GM21526 (cell line): ENCODE results near the gene GPC6.

ENCODE experiments used
- ATAC-seq: cut with Tn5 transposase; IDR thresholded peaks from one replicate; pipeline ENCODE4 v1.9.1; 2021; ENCODE audit warnings: moderate library complexity; ENCODE audit not compliant: unreplicated experiment, low FRiP score

Gene GPC6

DNA sequence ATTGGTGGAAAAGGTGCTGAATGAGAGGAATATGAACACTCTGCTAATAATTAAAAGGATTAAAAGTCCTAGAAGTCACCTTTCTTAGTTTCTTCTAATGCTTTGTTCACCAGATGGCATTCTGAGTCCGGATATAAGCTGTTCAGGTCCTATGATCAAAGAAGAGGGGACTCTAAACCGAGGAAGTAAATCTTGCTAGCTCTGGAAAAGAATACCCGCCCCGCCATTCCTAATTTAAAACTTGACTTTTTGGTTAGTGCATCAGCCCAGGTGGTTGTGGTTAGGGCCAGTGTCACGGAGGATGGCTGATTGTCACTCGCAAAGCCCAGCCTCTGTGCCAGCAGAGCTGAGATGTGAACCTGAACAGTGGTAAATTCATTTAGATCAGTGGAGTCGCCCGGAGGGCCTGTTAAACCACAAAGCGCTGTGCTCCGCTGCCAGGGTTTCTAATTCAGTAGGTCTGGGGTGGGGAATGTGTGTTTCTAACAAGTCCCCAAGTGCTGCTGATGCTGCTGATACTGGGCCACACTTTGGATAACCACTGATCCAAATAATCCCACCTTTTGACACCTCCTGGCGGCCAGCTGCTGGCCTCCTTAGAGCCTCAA is 827.5 kb downstream of the GPC6 start:
- ATAC-seq: no peak

DNA sequence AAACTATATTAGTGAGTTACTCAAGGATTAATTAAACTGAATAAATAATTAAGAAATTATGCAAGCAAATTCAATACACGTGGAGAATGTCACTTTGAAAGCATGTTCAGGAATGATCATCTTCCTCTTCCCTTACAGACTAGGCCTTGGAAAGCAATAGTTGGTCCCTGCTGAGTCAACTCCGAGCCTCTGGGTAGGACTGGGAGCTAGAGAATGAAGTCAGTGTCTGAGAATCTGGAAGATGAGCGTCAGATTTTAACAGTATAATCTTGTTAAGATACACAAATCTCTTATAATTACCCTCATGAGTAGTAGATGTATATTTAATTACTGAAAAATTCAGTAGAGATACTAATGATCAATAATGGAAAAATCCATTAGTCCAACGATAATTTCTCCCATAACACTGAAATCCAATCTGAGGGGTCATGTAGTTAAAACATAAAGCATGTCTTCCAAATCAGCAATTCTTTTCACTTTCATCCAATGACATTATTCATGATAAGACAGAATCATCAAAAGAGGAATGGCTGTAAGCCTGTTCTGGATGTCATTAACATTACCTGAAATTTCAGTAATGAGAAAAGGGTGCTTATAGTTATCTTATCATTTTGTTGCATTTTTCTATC is 829.9 kb downstream of the GPC6 start:
- no peak for ATAC-seq

DNA sequence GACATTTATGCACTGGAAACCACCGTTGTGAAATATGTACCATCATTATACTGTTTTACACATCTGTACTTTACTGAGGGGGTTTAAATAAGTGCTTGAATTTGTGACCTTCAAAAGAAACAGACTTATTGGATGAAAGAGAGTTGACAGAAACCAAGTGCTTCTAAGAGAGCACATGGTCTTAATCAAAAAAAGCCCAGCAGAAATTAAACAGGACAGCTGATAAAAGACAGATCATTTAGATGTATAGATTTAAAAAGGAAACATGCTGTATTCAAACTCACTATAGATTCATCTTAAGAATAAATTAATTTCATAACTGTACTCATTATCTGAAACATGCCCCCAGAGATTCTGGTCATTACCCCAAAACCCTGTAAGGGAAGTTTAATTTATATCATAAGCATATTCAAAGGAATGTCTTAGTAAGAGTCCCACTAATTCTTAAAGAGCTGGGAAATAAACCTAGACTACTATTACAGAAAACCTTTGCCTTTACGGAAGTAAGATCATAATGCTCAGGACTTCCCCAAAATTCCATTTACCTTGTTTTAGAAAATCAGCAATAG is 831.1 kb downstream of the GPC6 start:
- ATAC-seq: no peak

DNA sequence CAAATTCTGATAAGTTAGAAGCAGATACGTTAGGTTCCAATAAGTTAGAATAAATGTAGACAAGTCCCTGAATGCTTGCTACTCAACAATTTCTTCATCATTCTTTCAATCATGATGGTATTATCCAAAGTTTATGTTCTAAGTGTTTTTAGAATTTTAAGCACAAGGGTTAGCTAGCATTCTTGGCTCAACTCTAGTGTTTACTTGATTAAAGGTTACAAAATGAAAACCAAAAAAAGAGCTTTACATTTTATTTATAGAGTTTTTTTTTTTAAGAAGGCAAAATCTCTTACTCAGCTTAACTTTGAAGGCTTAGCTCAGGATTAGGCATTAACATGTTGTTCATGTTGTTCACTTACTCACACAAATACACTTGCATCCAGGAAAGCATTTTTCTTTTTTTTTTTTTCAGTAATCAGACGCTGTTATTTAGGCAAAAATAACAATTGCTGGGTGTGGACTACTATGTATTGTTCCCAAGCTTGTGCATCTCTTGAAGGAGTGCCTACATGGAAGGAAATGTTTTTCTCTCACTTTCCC is 832.3 kb downstream of the GPC6 start:
- no peak for ATAC-seq

DNA sequence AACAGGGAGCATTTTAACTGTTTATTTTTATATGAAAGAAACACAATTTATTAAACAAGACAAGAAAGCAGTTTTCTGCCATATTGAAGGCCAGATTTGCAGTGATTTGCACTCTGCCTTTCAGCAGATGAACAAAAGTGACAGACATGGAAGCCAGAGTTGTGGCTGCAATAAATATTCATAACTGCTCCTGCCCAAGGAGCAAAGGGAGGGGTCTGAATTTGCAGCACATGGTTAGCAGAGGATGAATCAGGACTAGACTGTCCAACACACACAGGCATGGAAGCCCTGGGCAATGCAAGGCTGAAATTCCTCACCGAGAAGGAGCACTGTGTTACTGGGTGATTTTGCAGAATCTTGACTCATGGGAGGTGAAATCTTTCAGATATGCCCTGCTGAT is 834.7 kb downstream of the GPC6 start:
- ATAC-seq: no peak

DNA sequence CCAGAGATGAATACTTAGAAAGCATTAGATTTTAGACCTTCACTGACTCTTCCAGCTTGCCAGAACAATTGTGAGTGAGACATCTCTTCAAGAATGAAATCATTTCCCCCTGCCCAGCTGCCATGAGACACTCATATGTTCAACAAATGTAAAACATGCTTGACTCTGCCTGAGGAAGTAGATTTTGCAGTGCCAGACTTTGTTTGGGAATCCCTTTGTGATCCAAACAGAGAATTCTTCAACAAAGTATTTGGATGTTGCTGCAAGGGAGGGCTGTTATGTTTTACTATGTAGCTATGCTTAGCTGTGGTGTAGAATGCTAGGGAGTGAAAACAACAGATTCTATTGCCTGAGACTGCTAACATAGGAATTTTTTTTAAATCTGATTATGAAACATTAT is 836.5 kb downstream of the GPC6 start:
- ATAC-seq: no peak

DNA sequence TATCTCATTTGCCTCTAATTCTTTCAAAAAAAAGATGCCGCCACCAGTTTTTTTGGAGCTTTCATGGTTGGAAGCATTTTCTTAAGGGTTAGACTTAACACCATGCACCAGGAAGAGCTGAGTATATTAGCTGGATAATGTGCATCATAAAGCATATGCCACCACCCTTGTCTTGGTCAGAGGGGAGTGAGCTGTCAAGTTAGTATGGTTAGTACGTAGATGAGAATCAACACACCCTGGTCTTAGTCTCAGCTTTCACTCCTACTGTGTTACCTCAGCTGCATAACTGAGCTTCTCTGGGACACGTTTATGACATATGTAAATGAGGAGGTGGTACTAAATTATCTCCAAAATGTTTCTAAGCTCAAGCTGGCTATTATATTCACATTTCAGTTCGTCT is 837.2 kb downstream of the GPC6 start:
- no peak for ATAC-seq

DNA sequence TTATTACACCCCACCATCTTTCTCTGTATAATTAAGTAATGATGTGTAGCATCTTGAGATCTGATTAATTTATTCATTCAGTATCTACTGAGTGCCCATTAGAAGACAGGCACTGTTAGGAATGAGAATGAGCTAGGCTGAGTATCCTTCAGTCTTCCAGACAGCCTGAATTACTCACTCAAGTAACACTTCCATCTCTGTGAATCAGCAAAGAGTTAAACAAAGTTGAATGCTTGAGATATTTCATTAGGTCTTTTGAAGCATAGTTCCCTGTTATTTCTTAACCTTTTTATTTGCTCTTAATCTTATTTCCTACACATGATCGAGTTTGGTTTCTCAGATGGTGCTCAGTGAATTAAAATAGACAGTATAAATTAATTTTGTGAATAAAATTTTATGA is 839.1 kb downstream of the GPC6 start:
- ATAC-seq: no peak

DNA sequence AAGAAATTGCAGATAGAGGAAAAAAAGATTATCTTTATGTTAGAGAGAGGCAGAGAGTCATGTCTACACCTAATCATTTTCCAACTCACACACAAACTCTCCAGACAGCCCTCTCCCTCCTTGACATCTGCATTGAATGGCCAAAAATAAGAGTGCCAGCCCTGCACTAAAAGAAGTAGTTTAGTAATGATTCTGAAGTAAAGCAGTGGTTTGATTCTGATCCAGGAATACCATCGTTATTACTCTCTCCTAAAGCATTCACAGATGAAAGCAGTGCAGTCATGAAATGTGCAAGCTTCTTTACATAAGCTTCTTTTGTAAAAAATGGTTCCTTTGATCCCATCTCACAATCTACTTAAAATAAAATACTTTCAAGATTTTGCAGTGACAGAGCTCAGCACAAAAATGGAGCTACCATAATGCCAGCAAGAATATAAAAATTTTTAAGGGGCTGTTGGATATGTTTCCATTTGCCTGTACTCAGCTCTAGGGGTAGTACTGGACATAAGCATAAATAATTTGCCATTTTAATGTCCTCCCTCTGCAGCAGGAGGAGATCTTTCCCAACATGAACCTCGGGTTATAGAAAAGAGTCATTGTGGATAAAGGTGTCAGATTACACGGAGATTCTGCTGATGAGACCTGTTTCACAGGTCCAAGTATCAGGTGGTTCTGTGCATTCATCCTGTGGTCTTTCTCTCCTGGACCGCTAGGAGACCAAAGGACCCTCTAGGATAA is 846.6 kb downstream of the GPC6 start:
- no peak for ATAC-seq

DNA sequence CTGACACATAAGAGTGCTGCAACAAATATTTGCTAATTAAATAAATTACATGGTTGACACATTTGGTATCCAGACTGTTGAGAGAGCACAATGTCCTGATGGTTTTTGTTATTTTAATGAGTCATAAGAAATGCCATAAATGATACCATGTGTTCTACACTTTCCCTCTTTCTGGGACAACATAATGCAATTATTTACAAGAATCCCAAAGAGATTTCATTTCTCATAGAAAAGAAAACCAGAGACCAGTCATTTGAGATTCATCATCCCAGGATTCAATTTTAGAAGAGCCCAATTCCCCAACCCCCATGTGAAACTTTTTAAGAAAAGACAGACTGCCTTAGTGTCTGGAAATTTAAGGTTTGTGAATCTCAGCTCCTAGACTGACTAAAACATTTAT is 853.3 kb downstream of the GPC6 start:
- no peak for ATAC-seq

DNA sequence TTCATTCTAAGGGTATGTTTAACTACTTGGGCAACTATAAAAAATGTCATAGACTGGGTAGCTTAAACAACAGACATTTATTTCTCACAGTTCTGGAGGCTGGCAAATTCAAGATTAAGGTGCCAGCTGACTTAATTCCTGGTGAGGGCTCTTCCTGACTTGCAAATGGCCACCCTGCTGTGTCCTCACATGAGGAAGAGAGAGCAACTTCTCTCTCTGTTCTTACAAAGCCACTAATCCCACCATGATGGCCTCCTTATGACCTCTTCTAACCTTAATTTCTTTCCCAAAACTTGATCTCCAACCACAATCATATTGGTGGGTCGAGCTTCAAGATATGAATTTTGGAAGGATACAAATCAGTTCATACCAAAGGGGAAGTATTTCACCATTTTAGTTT is 853.9 kb downstream of the GPC6 start:
- ATAC-seq: no peak

DNA sequence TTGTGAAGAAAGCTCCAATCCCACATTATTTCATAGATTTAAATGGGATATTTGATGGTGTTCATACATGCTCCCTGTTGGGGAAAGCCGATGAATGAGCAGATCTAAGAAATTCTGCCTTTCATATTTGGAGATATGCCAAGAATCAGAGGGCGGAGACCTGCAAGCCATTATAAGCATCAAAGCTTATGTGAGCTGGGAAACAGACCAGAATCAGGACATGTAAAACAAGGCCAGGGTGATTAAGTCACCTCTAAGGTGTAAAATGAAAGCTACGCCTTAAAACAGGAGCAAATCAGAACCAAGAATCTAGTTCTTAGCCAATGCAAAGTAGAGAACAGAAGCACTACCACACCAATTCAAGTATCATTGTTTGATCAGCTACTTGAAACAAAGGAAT is 860.5 kb downstream of the GPC6 start:
- ATAC-seq: no peak

DNA sequence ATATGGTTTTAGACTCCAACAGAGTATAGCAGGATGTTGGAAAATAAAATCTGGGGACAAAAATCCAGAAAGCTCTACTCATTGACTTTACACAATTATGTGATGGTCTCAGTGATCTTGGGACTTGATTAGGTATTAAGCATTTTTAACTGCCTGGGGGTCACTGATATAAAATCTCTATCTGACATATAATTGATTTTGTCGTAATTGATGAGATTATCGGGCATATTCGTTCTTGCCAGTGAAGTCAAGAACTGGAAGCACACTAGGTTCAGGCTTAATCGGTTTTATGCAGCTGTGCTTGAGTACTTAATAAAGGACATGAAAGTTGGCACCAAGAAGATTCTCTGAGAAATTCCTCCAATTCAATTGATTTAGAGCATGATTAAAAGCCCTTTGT is 862.1 kb downstream of the GPC6 start:
- ATAC-seq: no peak

DNA sequence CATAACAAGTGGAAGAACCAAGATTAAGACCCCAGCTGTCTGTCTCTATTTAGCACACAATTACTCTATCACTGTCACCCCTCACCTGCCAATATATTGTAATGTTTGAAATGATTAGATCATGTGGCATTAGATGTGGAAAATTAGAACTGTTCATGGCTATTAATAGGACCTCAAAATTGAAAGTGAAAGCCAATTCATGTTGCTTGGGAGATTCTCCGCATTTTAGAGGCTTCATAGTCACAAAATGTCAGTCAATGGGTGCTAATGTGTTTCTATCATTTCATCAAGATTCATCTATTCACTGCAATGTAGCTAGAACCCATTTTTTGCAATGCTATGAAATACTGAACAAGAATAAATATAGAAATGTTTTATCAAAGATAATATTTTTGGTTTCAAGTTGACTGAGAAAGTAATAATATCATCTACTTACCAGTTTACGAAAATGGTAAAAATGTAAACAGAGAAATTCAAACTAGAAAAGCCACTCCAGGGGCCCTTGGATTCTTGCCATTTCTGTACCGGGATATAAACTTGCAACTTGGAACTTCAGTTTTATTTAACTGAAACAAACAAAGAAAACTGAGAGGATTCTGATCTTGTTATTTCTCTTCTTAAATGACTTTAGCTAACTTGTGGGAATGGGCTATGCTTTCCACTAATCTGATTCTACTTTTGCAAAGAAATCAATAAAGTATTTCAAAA is 864.3 kb downstream of the GPC6 start:
- no peak for ATAC-seq

DNA sequence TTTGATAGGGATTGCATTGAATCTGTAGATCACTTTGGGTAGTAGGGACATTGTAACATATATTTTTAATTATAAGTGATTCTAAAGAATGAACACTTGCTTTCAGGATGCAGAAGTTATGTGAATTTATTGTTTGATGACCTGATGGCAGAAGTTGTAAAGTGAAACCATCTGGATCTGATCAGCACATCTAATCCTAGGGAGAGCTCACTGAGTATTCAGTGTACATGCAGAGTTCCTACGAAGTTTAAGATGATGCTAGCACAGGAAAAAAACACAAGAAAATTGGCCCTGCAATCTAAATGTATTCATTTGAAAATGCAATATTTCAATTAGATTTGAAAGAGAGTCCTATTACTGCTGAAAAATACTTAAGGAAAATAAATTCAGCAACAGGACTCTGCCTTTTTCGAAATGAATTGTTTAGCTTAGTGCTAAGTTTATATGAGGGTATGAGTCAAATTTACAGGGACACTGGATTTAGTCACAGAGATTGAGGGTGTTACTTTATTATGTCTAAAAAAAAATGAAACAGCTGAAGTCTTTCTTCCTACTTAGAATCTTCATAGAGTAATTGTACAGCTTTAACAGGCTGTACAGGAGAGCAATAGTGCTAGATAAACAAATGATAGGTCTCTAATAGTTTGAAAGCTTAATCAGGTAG is 867.2 kb downstream of the GPC6 start:
- ATAC-seq: no peak

DNA sequence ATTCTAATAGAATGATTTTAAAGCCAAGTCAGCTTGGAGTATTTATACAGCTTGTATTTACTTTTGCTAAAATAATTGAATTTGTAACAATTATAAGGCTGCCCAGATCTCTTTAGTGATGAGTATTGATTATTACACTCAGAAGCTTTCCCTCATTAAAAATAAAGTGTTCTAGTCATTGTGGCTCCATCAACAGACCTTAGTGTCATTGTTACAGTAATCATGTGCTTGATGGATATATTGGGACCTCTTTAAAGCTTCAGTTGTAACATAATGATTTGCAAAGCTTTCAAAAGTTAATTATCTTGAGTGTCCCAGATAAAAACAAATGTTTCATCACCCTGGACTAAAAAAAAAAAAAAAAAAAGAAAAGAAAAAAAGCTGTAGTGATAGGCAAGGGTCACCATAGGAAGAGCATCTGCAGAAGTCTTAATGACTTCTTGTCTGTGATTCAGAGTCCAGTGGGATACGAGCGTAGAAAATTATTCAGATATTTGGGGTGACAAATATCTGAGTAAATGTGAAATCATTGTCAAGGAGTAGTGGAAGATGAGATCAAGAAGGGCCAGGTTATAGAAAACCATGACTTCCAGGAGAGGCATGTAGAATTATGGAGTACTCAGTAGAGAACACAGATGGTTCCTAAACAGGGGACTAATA is 883.2 kb downstream of the GPC6 start:
- no peak for ATAC-seq

DNA sequence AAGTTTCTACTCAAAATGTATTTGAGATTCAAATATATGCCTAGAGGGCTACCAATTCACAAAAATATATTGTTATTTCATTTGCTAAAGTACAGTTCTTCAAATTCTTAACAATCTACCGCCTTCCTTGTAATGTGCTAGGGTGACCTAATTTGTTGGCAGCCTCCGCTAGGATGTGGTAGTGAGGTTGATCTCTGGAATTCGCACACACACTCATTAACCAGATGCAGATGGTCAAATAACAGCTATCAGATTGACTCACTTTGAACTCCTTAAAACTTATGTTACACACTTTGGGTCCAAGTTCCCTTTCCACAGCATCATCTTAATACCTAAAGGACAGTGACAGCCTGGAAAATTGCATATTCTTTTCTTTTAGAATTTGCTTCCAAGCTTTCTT is 885.6 kb downstream of the GPC6 start:
- ATAC-seq: no peak

DNA sequence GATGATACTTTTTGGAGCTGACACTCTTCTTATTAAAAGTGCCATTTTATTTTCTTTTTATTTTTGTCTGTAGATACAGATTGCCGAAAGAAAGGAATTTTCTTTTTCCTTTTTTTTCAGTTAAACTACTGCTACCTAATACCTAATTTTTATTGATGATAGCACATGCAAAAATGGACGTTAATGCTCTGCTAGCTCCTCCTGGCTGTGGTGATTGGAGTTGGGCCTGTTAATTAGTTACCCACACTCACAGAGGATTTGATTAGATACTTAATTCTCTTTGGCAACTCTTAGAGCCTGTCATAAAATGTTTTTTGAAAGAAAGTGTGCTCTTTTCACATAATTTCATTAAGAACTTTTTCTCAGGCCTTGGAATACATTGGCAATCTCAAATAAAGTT is 886.1 kb downstream of the GPC6 start:
- ATAC-seq: no peak

DNA sequence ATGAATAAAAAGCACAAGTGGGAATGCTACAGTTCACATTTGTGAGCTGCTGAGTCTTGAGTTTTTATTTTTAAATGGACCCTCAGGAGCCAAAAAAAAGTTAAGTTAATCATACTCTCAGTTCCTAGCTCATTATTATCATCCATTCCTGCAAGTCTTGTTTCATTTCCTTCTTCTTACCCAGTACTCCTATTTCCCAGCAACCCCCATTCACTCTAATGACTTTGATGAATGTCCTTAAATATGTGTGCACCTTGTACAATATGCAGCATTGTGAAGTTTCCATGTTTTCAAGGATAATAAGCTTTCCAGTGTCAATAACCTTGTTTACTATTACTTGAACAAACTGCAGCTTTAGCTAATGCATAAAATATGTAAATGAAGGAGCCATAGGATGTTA is 886.6 kb downstream of the GPC6 start:
- no peak for ATAC-seq

DNA sequence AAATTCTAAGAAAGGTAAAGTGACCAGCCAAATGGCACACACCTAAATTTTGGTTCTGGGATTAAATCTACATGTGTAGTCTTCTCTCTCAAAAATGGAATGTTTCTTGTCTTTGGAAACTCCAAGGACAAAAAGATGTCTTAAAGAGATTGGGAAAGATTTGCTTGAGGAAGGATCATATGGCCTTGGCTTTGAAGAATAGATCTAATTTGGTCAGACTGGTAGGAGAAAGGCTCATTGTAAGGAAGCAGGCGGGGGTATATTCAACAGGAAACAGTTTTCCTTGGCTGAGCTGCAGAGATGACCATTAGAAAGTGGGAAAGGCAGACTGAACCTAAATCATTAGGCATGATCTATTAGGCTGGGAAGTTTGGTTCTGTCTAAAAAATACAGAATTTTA is 887.6 kb downstream of the GPC6 start:
- ATAC-seq: no peak
